GM21360 (cell line): ENCODE measurements around the gene CCDC141.

Experiments
- ATAC-seq: cut with Tn5 transposase; IDR thresholded peaks from one replicate; pipeline ENCODE4 v1.9.1; 2021; ENCODE audit warnings: mild to moderate bottlenecking, moderate library complexity; ENCODE audit not compliant: unreplicated experiment

The CCDC141 gene

GRCh38 chr2:178834086-178834485 lies 215.9 kb downstream of the CCDC141 start:
- no peak for ATAC-seq

DNA sequence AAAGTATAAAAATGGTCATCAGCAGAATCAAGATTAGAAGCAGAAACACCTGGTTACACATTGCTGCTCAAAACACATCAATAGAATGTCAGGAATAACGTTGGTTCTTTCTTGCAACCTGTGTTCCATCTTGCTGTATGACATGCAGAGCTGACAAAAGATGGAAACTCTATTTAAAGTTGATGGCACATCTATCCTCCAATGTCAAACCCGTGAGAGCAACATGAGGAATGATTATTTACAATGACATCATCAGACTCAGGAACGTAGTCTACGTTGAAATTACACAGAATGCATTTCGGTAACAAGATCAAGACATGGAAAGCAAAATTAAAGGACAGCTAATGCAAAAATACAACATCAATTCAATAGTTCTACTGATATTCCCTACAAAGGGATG lies 216.6 kb downstream of the CCDC141 start:
- ATAC-seq: no peak

GRCh38 chr2:178830451-178830850 lies 219.5 kb downstream of the CCDC141 start:
- ATAC-seq: no peak

- ATAC-seq: no peak
Measured at GRCh38 chr2:178829981-178830380, 220.0 kb downstream of the CCDC141 start.

- ATAC-seq: no peak
Measured at GRCh38 chr2:178829299-178829960, 220.5 kb downstream of the CCDC141 start.

GRCh38 chr2:178828486-178828881 lies 221.5 kb downstream of the CCDC141 start:
- no peak for ATAC-seq

DNA sequence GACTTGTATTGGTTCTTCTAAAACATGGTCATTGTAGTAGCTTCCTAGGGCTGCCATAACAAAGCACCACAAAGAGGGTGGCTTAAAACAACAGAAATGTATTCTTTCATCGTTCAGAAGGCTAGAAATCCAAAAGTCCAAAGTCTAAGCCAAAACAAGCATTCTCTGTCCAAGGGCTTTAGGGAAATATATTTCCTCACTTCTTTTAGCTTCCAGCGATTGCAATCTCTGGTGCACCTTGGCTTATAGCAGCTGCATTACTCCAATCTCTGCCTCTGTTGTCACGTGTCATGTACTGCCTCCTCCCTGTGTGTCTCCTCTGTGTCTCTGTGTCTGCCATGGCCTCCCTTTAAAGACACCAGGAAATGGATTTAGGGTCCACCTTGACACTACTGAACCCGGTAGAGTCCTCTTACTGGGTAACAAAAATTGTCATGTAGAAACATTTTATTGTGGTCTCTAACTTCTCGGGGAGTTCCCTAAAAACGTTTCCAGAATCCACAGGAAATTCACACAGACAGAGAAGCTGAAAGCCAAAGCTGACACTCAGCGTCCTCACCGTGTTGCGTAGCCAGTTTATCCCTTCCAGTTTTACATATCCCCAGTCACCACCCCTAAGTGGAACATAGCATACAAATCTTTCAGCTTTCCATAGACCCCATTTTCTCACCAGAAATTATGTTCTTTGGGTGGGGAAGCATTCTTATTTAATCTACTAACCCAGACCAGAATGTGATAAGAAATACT lies 222.0 kb downstream of the CCDC141 start:
- ATAC-seq: no peak

DNA sequence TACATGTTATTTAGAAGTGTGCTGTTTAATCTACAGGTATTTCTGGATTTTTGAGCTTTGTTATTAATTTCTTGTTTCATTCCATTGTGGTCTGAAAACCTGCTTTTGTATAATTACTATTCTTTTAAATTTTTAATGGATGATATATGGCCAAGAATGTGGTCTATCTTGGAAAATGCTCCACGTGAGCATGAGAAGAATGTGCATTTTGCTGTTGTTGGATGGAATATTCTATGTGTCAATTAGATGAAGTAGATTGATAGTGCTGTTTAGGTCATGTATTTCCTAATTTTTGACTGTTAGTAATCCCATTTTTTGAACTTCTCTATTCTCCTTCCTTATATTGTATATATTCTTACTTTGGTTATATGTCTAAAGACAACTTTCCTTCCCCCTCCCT lies 222.8 kb downstream of the CCDC141 start:
- no peak for ATAC-seq

GRCh38 chr2:178825183-178825582 lies 224.8 kb downstream of the CCDC141 start:
- no peak for ATAC-seq

GRCh38 chr2:178824181-178824580 lies 225.8 kb downstream of the CCDC141 start:
- no peak for ATAC-seq

- peak; percentile 94 for ATAC-seq
Measured at GRCh38 chr2:178819992-178820391, 229.9 kb downstream of the CCDC141 start.

DNA sequence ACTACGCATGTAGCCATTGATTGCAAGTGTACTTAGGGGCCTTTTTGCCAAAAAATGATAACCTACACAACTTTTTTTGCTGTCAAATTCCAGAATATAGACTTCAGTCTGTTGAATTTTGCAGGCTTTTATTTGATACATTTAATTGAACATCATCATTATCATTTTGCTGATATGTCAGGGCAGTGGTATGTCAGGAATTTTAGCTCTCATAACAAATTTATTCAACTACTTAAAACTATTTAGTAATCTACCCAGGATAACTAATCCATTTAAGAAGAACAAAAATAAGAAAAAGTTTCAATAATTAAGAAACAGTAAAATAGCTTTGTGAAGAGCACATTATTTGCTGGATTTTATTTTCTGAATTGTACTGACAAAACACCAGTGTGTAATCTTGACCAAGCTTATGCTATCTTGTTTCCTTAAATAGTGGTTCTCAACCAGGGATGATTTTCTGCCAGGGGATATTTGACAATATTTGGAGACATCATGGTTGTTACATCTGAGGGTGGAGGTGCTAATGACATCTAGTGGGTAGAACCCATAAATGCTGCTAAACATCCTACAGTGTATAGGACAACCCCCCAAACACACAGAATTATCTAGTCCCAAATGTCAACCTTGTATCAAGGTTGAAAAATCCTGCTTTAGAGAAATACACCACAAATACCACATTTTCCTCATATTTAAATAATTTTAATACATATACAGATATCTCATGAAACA lies 230.6 kb downstream of the CCDC141 start:
- peak; percentile 45 for ATAC-seq

GRCh38 chr2:178811901-178812300 lies 238.0 kb downstream of the CCDC141 start:
- ATAC-seq: no peak

DNA sequence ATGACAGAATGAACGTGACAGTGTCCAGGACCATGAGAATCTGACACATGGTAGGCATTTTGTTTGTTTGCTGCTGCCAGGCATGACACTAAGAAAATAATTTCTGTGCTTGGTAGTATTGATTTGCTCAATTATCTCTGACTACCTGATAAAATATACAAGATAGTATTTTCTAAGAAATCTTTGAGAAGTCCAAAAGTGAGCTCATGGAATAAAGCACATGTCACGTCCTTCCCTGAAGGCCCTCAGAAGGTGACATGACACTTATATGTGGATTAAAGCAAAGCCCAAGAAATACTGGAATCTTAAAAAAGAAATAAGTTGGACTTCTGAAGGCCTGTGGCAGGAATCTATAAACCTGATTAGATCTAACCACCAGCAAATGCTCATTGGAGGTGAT lies 238.9 kb downstream of the CCDC141 start:
- no peak for ATAC-seq

GRCh38 chr2:178810422-178810821 lies 239.5 kb downstream of the CCDC141 start:
- ATAC-seq: no peak

- ATAC-seq: no peak
Measured at GRCh38 chr2:178807227-178808008, 242.5 kb downstream of the CCDC141 start, which contains the start of gene TTN. TSS of gene TTN (minus strand) at chr2:178807423. CDS start at chr2:178804642, 2,781 bp downstream.

DNA sequence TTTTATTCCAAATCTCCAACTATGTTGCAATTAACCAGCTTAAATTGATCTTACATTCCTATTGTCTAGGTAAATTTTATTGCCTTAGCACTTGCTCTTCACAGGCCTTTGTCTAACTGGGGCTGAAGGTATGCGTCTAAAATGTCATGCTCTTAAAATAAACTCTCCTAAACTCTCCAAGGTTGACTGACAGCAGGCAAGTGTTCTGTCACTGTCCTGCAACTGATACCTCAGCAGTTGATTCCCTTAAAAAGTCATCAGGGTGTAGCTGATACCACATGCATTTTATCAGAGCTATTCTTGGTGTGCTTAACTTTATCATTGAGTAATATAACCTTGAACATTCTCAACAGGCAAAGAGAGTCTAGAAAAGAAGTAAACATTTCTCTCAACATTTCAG lies 243.4 kb downstream of the CCDC141 start:
- ATAC-seq: no peak

DNA sequence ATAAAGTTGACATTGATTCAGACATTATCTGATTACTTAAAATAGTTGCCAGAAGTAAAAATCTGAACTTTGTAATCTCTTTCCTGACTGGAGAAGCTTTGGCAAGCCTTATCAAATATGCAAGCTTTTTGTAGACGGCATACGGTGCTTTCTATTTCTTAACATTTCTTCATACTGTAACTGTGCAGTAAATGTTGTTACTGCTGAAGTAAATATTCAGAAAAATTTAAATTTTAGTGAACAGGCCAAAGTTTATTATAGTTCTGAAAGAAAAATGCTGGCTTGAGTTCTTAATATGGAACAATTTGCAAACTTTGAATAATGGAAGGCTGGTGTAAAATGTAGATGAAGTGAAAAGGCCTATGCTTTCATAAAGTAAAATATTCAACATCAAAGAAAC lies 244.5 kb downstream of the CCDC141 start:
- ATAC-seq: no peak

DNA sequence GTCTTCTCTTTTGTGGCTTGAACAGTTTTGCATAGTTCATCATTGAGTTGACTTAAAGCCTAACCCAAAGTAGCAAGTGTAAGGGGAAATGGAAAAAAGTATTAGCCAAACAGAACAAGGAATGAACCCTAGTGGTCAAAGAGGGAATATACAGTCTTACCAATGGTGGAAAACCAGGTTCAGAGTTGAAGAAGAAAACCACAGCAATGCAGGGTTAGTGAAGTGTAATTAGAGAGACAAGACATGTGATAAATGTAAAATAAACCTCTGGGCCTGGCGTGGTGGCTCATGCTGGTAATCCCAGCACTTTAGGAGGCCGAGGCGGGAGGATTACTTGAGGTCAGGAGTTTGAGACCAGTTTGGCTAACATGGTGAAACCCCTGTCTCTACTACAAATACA lies 245.1 kb downstream of the CCDC141 start:
- no peak for ATAC-seq

GRCh38 chr2:178800510-178800909 lies 249.4 kb downstream of the CCDC141 start:
- ATAC-seq: no peak

GRCh38 chr2:178799305-178799704 lies 250.6 kb downstream of the CCDC141 start:
- ATAC-seq: no peak
